PC-9 (cell line): ENCODE data around the gene PIWIL4.

ENCODE experiments used
- EZH2 ChIP-seq: fragments of 200-600 bp; sonication (generic); IDR thresholded peaks from 2 replicates; pipeline ENCODE4 v1.8.0; 2017; ENCODE audit warnings: antibody characterized with exemption, low read depth
- TF ChIP-seq, protein P1 (sequence below): fragments of 200-600 bp; sonication (generic); conservative IDR thresholded peaks from 2 replicates; pipeline ENCODE4 v1.6.1; 2017; ENCODE audit warnings: mixed run types, antibody characterized with exemption, mild to moderate bottlenecking, moderate library complexity

DNA sequence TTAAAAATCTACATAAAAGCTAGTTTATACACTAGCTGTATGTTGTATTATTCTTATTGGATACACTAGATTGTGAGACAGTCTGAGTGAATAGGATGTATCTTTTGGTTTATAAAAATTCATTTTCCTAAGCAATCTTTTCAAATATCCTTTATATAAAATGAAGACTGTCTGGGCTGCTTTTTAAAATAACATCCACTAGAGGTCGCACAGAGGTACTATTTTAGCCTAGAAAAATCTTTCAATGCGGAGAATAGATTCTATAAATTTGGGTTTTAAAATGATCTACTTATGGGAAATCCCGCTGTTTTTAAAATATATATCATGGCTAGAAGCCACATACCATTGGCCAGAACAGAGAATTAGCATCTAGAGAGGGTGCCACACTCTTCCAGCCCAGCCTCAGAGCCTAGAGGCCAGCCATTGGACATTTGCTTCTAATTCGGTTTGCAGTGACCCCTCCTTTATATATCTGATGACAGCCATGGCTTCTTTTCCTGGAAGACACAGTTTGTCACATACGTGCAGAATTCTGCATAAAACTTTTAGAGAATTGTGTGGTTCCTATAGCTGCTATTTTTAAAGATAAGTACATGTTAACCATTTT lies 47.6 kb upstream of the PIWIL4 start:
- TF ChIP-seq, protein P1, sequence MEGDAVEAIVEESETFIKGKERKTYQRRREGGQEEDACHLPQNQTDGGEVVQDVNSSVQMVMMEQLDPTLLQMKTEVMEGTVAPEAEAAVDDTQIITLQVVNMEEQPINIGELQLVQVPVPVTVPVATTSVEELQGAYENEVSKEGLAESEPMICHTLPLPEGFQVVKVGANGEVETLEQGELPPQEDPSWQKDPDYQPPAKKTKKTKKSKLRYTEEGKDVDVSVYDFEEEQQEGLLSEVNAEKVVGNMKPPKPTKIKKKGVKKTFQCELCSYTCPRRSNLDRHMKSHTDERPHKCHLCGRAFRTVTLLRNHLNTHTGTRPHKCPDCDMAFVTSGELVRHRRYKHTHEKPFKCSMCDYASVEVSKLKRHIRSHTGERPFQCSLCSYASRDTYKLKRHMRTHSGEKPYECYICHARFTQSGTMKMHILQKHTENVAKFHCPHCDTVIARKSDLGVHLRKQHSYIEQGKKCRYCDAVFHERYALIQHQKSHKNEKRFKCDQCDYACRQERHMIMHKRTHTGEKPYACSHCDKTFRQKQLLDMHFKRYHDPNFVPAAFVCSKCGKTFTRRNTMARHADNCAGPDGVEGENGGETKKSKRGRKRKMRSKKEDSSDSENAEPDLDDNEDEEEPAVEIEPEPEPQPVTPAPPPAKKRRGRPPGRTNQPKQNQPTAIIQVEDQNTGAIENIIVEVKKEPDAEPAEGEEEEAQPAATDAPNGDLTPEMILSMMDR: peak; percentile 91
- no peak for TF ChIP-seq EZH2
